ENCODE data around the gene DBNDD1. TPM values are rescaled to one million over a fixed set of nuclear protein-coding genes. Genes with fewer than 3 reads are reported as not detected.

Gene DBNDD1
- total RNA-seq, 4 donors from 2014 or later = 7.4 to 12.8 (median 10.3) TPM

GRCh38 chr16:90031186-90031930 lies 12.1 kb upstream of the DBNDD1 start:
- H3K4me3 ChIP-seq (replicated peaks in 1 of 3) = no peak overlapping the region
- no peaks in the 10 kb centered on the region for H3K4me1 ChIP-seq
- no peak for DNase-seq
- H3K27me3 ChIP-seq = no peaks in the 10 kb centered on the region
- 94 to 95% methylated on average over 19 of the region's 19 CpGs for WGBS, 2 donors
- no peaks in the 10 kb centered on the region for H3K9me3 ChIP-seq
- peaks cover 35% of the 10 kb centered on the region in 2 donors for H3K36me3 ChIP-seq
- H3K27ac ChIP-seq = no peak overlapping the region
- intact Hi-C loops (cut with DNase I) = no loop called here
- no peak for TF ChIP-seq CTCF (IDR thresholded peaks at IDR 0.05)
- no peak for TF ChIP-seq POLR2A (IDR thresholded peaks at IDR 0.05)

- Histone ChIP-seq H3K27me3 (no peaks in the 10 kb centered on the region), H3K36me3 (peaks cover 21 to 22% of the 10 kb centered on the region in 2 donors), H3K4me1 (no peaks in the 10 kb centered on the region), H3K9me3 (no peaks in the 10 kb centered on the region), H3K4me3 (replicated peaks in 1 of 3) (no peak overlapping the region), H3K27ac (no peak overlapping the region)
- intact Hi-C loops (cut with DNase I) = no loop called here
- WGBS, 2 donors = 91 to 93% methylated on average over 3 to 10 of the region's 12 CpGs
- TF ChIP-seq POLR2A (IDR thresholded peaks at IDR 0.05) (no peak), CTCF (IDR thresholded peaks at IDR 0.05) (no peak)
- DNase-seq = no peak
These were observed 9.7 kb upstream of the DBNDD1 start for GRCh38 chr16:90028985-90029384.

- H3K27ac ChIP-seq = no peak overlapping the region
- TF ChIP-seq CTCF (IDR thresholded peaks at IDR 0.05) (no peak), POLR2A (IDR thresholded peaks at IDR 0.05) (no peak)
- no peak for DNase-seq
- H3K27me3 ChIP-seq = no peaks in the 10 kb centered on the region
- intact Hi-C loops (cut with DNase I) = no loop called here
- H3K4me3 ChIP-seq (replicated peaks in 1 of 3) = no peak overlapping the region
- peaks cover 4 to 8% of the 10 kb centered on the region in 2 donors for H3K4me1 ChIP-seq
- whole genome bisulfite sequencing, 2 donors = 96 to 97% methylated on average over 17 of the region's 17 CpGs
- H3K36me3 ChIP-seq = peaks cover 14 to 18% of the 10 kb centered on the region in 2 donors
- no peaks in the 10 kb centered on the region for H3K9me3 ChIP-seq
These were observed 8.4 kb upstream of the DBNDD1 start for GRCh38 chr16:90027611-90028010.

GRCh38 chr16:90026135-90026534 lies 6.9 kb upstream of the DBNDD1 start:
- no peaks in the 10 kb centered on the region for H3K9me3 ChIP-seq
- DNase-seq = no peak
- peaks cover 8 to 14% of the 10 kb centered on the region in 2 donors for H3K4me1 ChIP-seq
- H3K4me3 ChIP-seq (replicated peaks in 1 of 3) = no peak overlapping the region
- H3K27ac ChIP-seq = no peak overlapping the region
- intact Hi-C loops (cut with DNase I) = no loop called here
- H3K27me3 ChIP-seq = no peaks in the 10 kb centered on the region
- WGBS, 2 donors = 86 to 89% methylated on average over 8 of the region's 8 CpGs
- TF ChIP-seq CTCF (IDR thresholded peaks at IDR 0.05) (no peak), POLR2A (IDR thresholded peaks at IDR 0.05) (no peak)
- peaks cover 1 to 5% of the 10 kb centered on the region in 2 donors for H3K36me3 ChIP-seq

GRCh38 chr16:90023078-90023447 lies 3.8 kb upstream of the DBNDD1 start:
- WGBS, 2 donors = 0 to 18% methylated on average over 2 to 3 of the region's 7 CpGs
- TF ChIP-seq CTCF (IDR thresholded peaks at IDR 0.05) (no peak), POLR2A (IDR thresholded peaks at IDR 0.05) (no peak)
- Histone ChIP-seq H3K4me1 (peaks cover 20 to 27% of the 10 kb centered on the region in 2 donors), H3K4me3 (replicated peaks in 1 of 3) (peak overlapping the region; percentile 45 to 56 (median 46)), H3K9me3 (no peaks in the 10 kb centered on the region), H3K36me3 (peaks cover 0 to 4% of the 10 kb centered on the region in 2 donors), H3K27ac (peak overlapping the region in 1 of 3 donors; percentile 43), H3K27me3 (no peaks in the 10 kb centered on the region)
- DNase-seq = peak; percentile 25 to 27
- intact Hi-C loops (cut with DNase I) = no loop called here

Data from thyroid gland (tissue), 4 donors.